Activated CD4-positive, alpha-beta memory T cell treated with anti-CD3 and anti-CD28 coated beads for 36 hours (primary cell): Measurements from ENCODE around the gene CTAGE4. TPM values are rescaled to one million over a fixed set of nuclear protein-coding genes. Genes with fewer than 3 reads are reported as not detected.
"Not testable (repeated sequence)": the region's sequence is repeated elsewhere in the genome, so short reads cannot be mapped to it uniquely, and the experiment has no call there.

Source experiments
- CTCF ChIA-PET: fragments of 350-600 bp; sonication (Branson Sonifier 250); formaldehyde crosslinking; loops from one replicate; lab custom pipeline; 2021; ENCODE audit warnings: antibody characterized with exemption, inconsistent platforms; lab: Charles Lee
- POLR2A ChIA-PET: fragments of 350-600 bp; sonication (Branson Sonifier 250); formaldehyde crosslinking; loops from one replicate; lab custom pipeline; 2021; ENCODE audit warnings: antibody characterized with exemption; lab: Charles Lee
- DNase-seq: peaks from one replicate; pipeline ENCODE4 v3.0.0-alpha.2; 2020
- H3K27ac Mint-ChIP-seq: one replicate; pipeline ENCODE4 v1.8.0; 2021; ENCODE audit warnings: mixed read lengths
- H3K27me3 Mint-ChIP-seq: one replicate; pipeline ENCODE4 v1.8.0; 2021; ENCODE audit warnings: mixed read lengths
- H3K36me3 Mint-ChIP-seq: one replicate; pipeline ENCODE4 v1.8.0; 2021; ENCODE audit warnings: mixed read lengths
- H3K4me1 Mint-ChIP-seq: one replicate; pipeline ENCODE4 v1.8.0; 2021; ENCODE audit warnings: low read depth, mixed read lengths
- H3K4me3 Mint-ChIP-seq: one replicate; pipeline ENCODE4 v1.8.0; 2021; ENCODE audit warnings: mild to moderate bottlenecking, mixed read lengths
- H3K9me3 Mint-ChIP-seq: one replicate; pipeline ENCODE4 v1.8.0; 2021; ENCODE audit warnings: mixed read lengths
- intact Hi-C: fragments of 100-400 bp; cut with micrococcal nuclease; formaldehyde crosslinking; loops from one replicate; pipeline ENCODE4 v1.15.1; 2023
- total RNA-seq, 2 experiments: library from RNA; stranded (reverse); gene quantifications; one replicate each; pipeline ENCODE4 v1.2.3, GENCODE V29; 2021

The CTAGE4 gene
- 1 to 10 TPM; 3.1 to 3.6 TPM for total RNA-seq

DNA sequence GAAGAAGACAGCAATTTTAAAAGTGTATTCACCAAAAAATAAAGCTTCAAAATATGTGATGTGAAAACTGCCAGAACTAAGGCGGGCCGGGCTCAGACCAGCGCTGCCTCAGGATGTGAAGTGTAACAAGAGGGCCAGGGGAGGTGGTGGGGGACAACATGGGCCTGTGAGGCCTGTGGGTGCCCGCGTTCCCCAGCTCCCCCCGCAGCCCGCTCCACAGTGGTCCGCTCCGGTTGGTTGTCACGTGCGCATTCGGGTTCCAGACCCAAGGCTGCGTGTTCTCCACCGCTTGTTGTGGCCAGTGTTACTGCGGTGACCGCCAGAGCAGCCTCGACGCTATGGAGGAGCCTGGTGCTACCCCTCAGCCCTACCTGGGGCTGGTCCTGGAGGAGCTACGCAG lies at the start of gene CTAGE4:
Gene CTAGE4, plus strand, starts transcription at position 301 of the 400 bp plus-strand sequence. Its CDS starts 38 bp downstream, at position 339.
- not testable (repeated sequence) for H3K4me3 Mint-ChIP-seq

GRCh38 chr7:144134116-144134515 lies 49.1 kb upstream of the CTAGE4 start:
- H3K4me3 Mint-ChIP-seq = no peak overlapping the region
- no peaks in the 10 kb centered on the region for H3K9me3 Mint-ChIP-seq
- H3K27ac Mint-ChIP-seq = no peak overlapping the region
- CTCF ChIA-PET = no interaction called here
- no peaks in the 10 kb centered on the region for H3K36me3 Mint-ChIP-seq
- no peak for DNase-seq
- intact Hi-C loops = no loop called here
- H3K4me1 Mint-ChIP-seq = no peaks in the 10 kb centered on the region
- POLR2A ChIA-PET = no interaction called here
- peaks cover 4% of the 10 kb centered on the region for H3K27me3 Mint-ChIP-seq

More for the DNA sequence above, at the start of gene CTAGE4:
- H3K27me3 Mint-ChIP-seq, CTCF ChIA-PET, H3K4me1 Mint-ChIP-seq, intact Hi-C loops, POLR2A ChIA-PET, H3K27ac Mint-ChIP-seq, DNase-seq, H3K9me3 Mint-ChIP-seq, H3K36me3 Mint-ChIP-seq: not testable (repeated sequence)

DNA sequence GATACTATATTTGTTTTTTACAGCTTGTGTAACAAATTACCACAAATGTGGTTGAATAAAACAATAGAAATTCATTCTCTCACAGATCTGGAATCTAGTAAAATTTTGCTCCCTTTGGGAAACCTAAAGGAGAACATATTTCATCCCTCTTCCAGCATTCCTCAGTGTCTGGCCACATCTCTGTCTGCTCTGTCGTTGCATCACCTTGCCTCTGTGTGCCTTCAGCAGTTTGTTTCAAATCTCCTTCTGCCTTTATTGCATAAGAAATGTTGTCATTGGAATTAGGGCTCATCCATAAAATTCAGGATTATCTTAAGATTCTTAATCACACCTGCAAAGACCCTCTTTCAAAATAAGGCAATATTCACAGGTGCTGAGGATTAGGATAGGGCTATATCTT lies 45.8 kb upstream of the CTAGE4 start:
- no peak overlapping the region for H3K27ac Mint-ChIP-seq
- intact Hi-C loops = no loop called here
- ChIA-PET CTCF (no interaction called here), POLR2A (no interaction called here)
- no peaks in the 10 kb centered on the region for H3K4me1 Mint-ChIP-seq
- no peaks in the 10 kb centered on the region for H3K36me3 Mint-ChIP-seq
- peaks cover 1% of the 10 kb centered on the region for H3K27me3 Mint-ChIP-seq
- no peak for DNase-seq
- H3K4me3 Mint-ChIP-seq = no peak overlapping the region
- no peaks in the 10 kb centered on the region for H3K9me3 Mint-ChIP-seq

DNA sequence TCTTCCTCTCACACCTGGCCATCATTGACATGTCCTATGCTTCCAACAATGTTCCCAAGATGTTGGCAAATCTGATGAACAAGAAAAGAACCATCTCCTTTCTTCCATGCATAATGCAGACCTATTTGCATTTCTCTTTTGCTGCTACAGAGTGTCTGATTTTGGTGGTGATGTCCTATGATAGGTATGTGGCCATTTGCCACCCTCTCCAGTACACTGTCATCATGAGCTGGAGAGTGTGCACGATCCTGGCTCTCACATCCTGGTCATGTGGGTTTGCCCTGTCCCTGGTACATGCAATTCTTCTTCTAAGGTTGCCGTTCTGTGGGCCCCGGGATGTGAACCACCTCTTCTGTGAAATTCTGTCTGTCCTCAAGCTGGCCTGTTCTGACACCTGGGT lies 41.1 kb upstream of the CTAGE4 start:
- H3K4me3 Mint-ChIP-seq = no peak overlapping the region
- DNase-seq = no peak
- peaks cover 2% of the 10 kb centered on the region for H3K9me3 Mint-ChIP-seq
- peaks cover 1% of the 10 kb centered on the region for H3K27me3 Mint-ChIP-seq
- no peak overlapping the region for H3K27ac Mint-ChIP-seq
- H3K4me1 Mint-ChIP-seq = no peaks in the 10 kb centered on the region
- ChIA-PET CTCF (interaction anchor here (1.5 kb wide), 1 partner anchor 14 kb away, joined by 6 read pairs; no protein-coding TSS in a partner anchor), POLR2A (no interaction called here)
- no peaks in the 10 kb centered on the region for H3K36me3 Mint-ChIP-seq
- intact Hi-C loops = no loop called here

- Mint-ChIP-seq H3K36me3 (peaks cover 6% of the 10 kb centered on the region), H3K27ac (no peak overlapping the region), H3K9me3 (peaks cover 21% of the 10 kb centered on the region), H3K4me1 (no peaks in the 10 kb centered on the region), H3K27me3 (peaks cover 1% of the 10 kb centered on the region), H3K4me3 (no peak overlapping the region)
- ChIA-PET POLR2A (no interaction called here), CTCF (no interaction called here)
- intact Hi-C loops = no loop called here
- no peak for DNase-seq
Measured at GRCh38 chr7:144144426-144144825, 38.8 kb upstream of the CTAGE4 start.

DNA sequence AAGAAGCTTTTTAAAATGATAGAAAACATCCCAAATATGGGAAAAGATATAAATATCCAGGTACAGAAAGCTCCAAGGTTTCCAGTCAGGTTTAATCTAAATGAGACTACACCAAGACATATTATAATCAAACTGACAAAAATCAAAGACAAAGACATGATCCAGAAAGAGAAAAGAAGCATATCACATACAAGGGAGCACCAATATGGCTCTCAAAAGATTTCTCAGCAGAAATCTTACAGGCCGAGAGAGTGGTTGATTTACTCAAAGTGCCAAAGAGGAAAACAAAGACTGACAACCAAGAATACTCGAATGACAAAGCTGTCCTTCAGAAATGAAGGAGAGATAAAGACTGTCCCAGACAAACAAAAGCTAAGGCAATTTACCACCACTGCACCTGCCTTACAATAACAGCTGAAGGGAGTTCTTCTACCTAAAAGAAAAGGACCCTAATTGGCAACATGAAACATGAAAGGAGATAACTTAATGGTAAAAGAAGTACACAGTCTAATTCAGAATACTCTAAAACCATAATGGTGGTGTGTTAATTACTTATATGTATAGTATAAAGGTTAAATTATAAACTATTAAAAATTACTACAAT lies 34.9 kb upstream of the CTAGE4 start:
- peaks cover 6% of the 10 kb centered on the region for H3K36me3 Mint-ChIP-seq
- intact Hi-C loops = no loop called here
- CTCF ChIA-PET = interaction anchor here (0.9 kb wide), 1 partner anchor 20 kb away, joined by 3 read pairs; no protein-coding TSS in a partner anchor
- no peak overlapping the region for H3K4me3 Mint-ChIP-seq
- peaks cover 32% of the 10 kb centered on the region for H3K9me3 Mint-ChIP-seq
- H3K27me3 Mint-ChIP-seq = peaks cover 5% of the 10 kb centered on the region
- no peaks in the 10 kb centered on the region for H3K4me1 Mint-ChIP-seq
- H3K27ac Mint-ChIP-seq = no peak overlapping the region
- POLR2A ChIA-PET = no interaction called here
- DNase-seq = no peak

DNA sequence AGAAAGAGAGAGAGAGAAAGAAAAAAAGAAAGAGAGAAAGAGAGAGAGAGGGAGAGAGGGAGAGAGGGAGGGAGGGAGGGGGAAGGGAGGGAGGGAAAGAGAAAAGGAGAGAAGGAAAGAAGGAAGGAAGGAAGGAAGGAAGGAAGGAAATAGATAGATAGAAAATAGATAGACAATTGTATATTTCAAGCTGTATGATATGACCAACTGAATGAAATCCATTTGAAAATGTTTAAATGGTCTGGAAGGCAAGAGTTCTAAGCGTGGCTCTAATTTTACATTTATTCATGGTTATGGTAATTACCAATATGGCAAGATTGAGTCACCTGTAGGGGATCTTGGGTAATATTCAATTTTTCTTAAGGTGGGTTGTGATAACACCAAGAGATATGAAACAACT lies 24.4 kb upstream of the CTAGE4 start:
- POLR2A ChIA-PET = no interaction called here
- H3K4me3 Mint-ChIP-seq = no peak overlapping the region
- H3K9me3 Mint-ChIP-seq = no peaks in the 10 kb centered on the region
- H3K27me3 Mint-ChIP-seq = peaks cover 14% of the 10 kb centered on the region
- no peaks in the 10 kb centered on the region for H3K4me1 Mint-ChIP-seq
- CTCF ChIA-PET = interaction anchor here (1.0 kb wide), 1 partner anchor 31 kb away, joined by 4 read pairs; no protein-coding TSS in a partner anchor
- H3K27ac Mint-ChIP-seq = no peak overlapping the region
- H3K36me3 Mint-ChIP-seq = no peaks in the 10 kb centered on the region
- no peak for DNase-seq
- intact Hi-C loops = no loop called here

DNA sequence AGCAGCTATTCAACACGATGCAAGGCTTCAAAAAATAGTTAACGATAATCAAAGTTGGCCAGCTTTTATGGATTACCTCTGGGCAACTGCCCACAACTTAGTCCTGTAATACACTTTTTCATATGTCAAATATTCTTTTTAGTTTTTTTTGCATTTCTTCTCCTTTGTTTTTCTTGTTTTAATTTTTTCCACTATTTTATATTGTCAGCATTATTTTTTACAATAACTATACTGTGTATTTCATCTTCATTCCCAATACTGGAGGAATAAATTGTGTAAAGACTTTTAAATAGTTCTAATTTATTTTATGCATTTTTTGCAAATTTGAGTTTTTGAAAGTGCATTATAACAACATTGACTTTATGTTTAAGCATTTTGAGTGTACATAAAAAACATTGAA lies 18.5 kb upstream of the CTAGE4 start:
- CTCF ChIA-PET = interaction anchor here (1.6 kb wide), 1 partner anchor 13 kb away, joined by 4 read pairs; no protein-coding TSS in a partner anchor
- Mint-ChIP-seq H3K4me1 (no peaks in the 10 kb centered on the region), H3K9me3 (no peaks in the 10 kb centered on the region), H3K27me3 (peaks cover 6% of the 10 kb centered on the region), H3K4me3 (no peak overlapping the region), H3K36me3 (no peaks in the 10 kb centered on the region), H3K27ac (no peak overlapping the region)
- POLR2A ChIA-PET = no interaction called here
- intact Hi-C loops = no loop called here
- DNase-seq = no peak

DNA sequence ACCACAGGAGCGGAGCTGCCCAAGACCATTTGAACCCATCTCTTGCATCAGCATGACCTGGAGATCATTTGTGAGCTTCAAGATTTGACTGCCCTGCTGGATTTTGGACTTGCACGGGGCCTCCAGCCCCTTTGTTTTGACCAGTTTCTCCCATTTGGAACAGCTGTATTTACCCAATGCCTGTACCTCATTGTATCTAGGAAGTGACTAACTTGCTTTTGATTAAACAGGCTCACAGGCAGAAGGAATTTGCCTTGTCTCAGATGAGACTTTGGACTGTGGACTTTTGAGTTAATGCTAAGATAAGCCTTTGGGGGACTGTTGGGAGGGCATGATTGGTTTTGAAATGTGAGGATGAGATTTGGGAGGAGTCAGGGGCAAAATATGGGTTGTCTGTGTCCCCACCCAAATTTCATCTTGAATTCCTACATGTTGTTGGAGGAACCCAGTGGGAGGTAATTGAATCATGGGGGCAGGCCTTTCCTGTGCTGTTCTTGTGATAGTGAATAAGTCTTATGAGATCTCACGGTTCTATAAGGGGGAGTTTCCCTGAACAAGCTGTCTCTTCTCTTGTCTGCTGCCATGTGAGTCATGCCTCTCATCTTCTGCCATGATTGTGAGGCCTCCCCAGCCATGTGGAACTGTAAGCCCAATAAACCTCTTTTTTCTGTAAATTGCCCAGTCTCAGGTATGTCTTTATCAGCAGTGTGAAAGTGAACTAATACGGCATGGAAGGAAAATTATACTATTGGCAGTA lies 11.5 kb upstream of the CTAGE4 start:
- intact Hi-C loops, H3K27me3 Mint-ChIP-seq, H3K9me3 Mint-ChIP-seq, DNase-seq, H3K4me1 Mint-ChIP-seq, H3K4me3 Mint-ChIP-seq, CTCF ChIA-PET, H3K27ac Mint-ChIP-seq, POLR2A ChIA-PET, H3K36me3 Mint-ChIP-seq: not testable (repeated sequence)

GRCh38 chr7:144174613-144175012 lies 8.7 kb upstream of the CTAGE4 start:
- Mint-ChIP-seq H3K27ac (no peak overlapping the region), H3K4me3 (no peak overlapping the region), H3K36me3 (no peaks in the 10 kb centered on the region), H3K27me3 (peaks cover 5% of the 10 kb centered on the region), H3K4me1 (no peaks in the 10 kb centered on the region), H3K9me3 (peaks cover 9% of the 10 kb centered on the region)
- ChIA-PET POLR2A (no interaction called here), CTCF (interaction anchor here (2.6 kb wide), 1 partner anchor 46 kb away, joined by 7 read pairs; no protein-coding TSS in a partner anchor)
- intact Hi-C loops = no loop called here
- DNase-seq = no peak

DNA sequence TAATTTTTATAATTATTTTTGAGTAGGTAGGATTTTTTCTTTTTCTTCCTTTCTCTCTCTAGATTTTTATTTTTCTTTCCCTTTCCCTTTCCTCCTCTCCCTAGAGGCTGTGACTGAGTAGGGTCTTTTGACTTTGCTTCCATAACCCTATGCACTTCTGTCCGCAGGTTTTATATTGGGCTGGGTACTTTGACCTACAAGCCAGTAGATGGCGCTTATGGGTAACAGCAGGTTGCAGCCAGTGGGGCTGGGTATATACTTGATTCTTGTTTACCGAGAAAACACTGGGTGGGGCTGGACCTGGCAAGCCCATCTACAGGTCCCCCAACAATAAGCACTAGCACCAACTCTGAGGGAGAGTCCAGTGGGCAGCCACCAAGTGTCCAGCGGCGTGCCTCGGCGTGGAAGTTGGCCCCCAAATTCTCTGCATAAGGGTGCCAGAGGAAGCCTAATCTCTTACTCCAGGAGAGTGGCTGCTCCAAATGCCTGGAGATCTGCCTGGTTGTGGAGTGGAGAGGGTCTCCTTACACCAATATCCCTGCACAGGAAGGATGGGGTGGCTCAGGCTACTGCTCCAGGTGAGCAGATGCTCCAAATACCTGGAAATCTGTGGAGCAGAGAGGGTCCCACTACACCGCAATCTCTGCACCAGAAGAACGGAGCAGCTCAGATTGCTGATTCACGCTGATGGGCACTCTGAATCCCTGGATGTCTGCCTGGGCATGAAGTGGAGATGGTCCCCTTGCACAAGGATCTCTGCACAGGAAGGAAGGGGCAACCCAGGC lies 4.7 kb upstream of the CTAGE4 start:
- H3K4me1 Mint-ChIP-seq, H3K4me3 Mint-ChIP-seq, H3K27me3 Mint-ChIP-seq, H3K27ac Mint-ChIP-seq, intact Hi-C loops, POLR2A ChIA-PET, H3K9me3 Mint-ChIP-seq, H3K36me3 Mint-ChIP-seq: not testable (repeated sequence)
- CTCF ChIA-PET = interaction anchor here (1.0 to 1.6 kb wide), 2 partner anchors 15 to 213 kb away, joined by 4 to 13 read pairs; no protein-coding TSS in a partner anchor
- peak; percentile 34 for DNase-seq

GRCh38 chr7:144179165-144179479 lies 4.1 kb upstream of the CTAGE4 start:
- H3K4me1 Mint-ChIP-seq, intact Hi-C loops, H3K27ac Mint-ChIP-seq, POLR2A ChIA-PET, CTCF ChIA-PET, DNase-seq, H3K9me3 Mint-ChIP-seq, H3K36me3 Mint-ChIP-seq, H3K27me3 Mint-ChIP-seq, H3K4me3 Mint-ChIP-seq: not testable (repeated sequence)
